GM21717 (cell line): ENCODE data around the gene SLC46A2.
A peak's percentile ranks its signal among the peaks of the same experiment; 100 is the strongest.

Experiments
- ATAC-seq: cut with Tn5 transposase; IDR thresholded peaks from one replicate; pipeline ENCODE4 v1.9.1; 2021; ENCODE audit warnings: mild to moderate bottlenecking, moderate library complexity; ENCODE audit not compliant: unreplicated experiment

Gene SLC46A2, protein sequence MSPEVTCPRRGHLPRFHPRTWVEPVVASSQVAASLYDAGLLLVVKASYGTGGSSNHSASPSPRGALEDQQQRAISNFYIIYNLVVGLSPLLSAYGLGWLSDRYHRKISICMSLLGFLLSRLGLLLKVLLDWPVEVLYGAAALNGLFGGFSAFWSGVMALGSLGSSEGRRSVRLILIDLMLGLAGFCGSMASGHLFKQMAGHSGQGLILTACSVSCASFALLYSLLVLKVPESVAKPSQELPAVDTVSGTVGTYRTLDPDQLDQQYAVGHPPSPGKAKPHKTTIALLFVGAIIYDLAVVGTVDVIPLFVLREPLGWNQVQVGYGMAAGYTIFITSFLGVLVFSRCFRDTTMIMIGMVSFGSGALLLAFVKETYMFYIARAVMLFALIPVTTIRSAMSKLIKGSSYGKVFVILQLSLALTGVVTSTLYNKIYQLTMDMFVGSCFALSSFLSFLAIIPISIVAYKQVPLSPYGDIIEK

DNA sequence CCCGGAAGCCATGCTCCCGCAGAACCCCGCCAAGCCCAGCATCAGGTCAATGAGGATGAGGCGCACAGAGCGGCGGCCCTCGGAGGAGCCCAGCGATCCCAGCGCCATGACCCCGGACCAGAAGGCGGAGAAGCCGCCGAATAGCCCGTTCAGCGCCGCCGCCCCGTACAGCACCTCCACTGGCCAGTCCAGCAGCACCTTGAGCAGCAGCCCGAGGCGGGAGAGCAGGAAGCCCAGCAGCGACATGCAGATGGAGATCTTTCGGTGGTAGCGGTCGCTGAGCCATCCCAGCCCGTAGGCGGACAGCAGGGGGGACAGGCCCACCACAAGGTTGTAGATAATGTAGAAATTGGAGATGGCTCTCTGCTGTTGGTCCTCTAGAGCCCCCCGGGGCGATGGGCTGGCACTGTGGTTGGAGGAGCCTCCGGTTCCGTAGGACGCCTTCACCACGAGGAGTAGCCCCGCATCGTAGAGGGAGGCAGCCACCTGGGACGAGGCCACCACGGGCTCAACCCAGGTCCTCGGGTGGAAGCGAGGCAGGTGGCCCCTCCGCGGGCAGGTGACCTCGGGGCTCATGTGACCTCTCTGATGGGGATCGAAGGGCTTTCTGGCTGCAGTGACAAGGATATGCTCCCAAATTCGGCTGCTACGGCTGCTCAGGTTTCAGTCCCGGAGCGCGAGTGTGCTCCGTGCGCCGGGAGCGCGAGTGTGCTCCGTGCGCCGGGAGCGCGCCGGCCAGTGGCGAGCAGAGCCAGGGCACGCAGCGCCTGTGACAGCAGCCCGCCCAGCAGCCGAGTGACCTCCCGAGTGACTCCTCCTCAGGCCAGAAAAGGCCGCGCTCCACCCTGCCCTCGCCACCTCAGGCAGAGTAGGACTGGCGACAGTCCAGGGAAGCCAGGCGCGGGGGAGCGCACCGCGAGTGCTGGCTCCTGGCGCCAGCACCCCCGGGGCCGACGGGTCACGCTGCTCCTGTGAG is at the start of gene SLC46A2:
Gene SLC46A2 (minus strand): TSS at position 771 of the 976 bp plus-strand sequence. CDS start 195 bp downstream, at position 576.
- no peak for ATAC-seq

DNA sequence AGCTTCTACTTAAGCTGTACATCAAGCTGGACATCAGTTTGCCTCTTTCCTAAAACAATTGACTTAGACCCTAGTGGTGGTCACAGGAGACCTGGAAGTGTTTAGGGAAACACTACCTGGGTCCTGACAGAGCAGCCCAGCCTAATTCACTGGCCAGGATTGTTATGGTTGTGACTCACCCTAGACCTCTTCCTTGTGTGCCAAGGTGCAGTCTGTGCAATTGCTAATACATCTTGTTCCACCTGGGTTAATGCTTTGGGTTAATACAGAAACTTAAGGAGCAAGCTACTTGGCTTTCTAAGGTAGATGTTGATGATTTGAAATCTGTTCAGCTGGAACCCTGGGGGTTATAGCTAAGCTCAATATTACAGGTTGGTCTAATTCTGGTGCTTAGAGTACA is 48.7 kb upstream of the SLC46A2 start:
- no peak for ATAC-seq

DNA sequence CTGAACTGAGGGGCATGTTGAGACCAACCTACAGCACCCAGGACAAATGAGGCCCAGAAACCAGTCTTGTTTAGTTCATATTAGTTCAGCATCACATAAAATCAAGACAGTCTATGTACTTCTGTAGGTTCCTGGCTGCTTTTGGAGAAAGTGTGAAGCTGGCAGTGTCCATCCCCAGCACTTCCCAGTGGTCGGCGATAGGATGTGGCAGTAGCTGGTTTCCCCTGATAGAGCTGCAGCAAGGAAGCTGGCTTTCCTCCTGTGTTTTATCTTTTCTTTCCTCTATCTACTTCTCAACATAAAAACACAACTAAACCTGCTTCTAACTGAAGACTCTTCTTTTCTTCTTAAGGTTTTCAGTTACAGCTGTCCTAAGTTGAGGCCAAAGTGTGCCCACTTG is 43.0 kb upstream of the SLC46A2 start:
- ATAC-seq, result no peak

DNA sequence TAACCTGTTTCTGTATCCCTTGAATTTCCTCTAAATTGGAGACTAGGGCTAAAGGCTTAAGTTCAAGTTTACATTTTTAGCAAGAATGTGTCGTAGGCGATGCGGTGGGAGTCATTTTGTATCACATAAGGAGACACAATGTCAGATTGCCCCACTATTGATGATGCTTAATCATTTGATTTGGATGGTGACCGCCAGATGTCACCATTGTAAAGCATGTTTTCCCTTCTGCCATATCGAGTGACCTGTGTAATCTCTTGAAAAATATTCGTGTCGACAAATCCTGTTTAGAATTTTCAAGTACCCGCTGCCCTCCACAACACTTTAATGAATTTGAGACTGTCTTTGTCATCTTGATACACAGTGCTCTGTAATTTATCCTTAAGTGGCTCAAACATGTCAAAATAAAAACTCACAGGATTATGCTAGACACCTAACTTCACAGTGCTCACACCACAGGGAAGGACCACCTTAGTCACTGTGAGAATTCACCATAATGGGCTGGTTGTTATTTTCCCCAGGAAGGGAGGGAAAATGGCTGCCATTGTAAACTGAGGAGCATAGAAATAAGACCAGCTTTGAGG is 34.5 kb upstream of the SLC46A2 start:
- no peak for ATAC-seq

DNA sequence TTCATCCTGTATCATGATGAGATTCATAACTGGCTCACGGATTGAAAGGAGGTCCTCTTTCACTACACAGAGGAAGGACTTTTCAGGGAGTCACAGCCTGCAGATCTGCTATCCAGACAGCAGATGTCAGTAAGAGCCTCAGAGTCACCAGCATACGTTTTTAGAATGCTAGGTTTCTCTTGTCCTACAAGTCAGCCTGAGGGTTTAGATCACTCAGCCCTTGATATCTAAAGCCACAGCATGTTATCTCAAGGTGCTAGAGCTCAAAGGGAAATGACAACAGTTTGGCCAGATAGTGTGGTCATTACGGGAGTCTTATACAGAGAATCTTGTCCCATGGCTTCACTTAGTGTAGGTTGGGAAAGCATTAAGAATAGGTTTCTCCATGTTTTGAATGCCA is 30.9 kb upstream of the SLC46A2 start:
- no peak for ATAC-seq

DNA sequence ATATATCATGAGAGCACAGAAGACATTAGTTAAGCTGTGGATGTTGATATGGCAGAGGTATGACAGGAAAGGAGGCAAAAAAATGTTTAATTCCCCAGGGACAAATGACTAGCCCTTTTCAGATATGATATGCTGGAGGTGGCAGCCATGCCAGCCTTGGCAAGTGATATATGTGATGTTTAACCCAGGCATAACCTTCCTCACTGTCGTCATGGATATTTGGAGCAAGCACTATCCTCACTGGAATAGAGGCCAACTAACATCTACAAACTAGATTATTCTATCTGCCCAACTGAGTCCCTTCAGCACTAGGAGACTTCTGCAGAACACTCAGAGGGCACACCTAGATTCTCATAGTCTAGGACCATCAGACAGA is 27.3 kb upstream of the SLC46A2 start:
- no peak for ATAC-seq

DNA sequence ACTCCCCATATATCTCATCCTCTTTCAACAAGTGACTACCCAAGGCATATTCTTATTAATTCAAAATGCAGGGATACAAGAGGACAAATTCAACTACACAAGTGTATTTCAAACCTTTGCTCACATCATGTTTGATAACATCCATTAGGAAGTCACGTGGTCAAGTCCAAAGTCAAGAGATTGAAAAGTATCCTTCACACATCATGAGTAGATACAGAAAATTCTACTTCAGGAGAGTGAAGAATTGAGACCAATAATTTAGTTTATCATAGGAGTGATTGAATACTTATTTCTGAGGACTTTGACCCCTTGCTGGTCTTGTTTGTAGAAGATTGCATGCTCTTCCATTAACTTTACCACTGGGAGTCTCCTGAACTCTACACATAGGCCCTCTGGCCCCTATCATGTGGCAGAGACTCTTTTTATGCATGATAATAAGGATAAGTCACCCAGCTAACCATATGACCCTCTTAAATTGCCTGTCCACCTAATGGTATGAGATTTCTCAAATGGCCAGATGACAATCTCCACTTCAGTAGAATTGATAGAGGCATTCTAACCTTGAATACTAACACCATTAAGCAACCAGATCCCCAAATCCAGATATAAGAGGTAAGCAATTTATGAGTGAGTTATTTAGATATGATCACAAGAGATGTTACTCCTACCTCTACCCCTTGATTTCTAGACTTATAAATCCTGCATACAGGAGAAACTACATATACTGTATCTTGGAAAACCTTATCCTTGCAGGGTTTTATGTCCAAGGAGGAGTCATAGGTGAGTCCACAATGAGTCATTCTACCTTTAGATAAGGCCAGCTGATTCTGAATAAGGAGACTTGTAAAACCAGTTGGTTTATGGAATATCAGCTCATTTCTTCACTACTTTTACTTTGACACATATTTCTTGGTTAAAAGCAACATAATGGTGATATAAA is 26.6 kb upstream of the SLC46A2 start:
- ATAC-seq, result no peak

DNA sequence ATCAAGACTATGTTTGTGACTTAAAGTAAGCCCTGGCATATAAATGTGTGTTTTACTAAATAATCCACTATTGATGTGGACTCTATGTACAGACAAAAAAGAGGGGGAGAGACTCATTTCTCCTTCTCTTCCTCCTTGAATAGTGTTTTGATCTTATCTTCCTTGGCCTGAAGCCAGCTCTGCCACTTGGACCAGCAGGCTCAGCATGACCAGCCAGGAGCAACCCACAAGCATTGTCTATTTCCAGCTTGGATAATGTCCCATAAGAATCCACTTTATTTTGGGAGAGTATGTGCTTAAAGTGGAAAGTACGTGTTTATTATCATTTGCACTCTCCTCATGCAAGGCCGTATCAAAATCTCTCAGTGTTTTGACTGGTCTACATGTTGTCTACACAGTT is 23.8 kb upstream of the SLC46A2 start:
- no peak for ATAC-seq

DNA sequence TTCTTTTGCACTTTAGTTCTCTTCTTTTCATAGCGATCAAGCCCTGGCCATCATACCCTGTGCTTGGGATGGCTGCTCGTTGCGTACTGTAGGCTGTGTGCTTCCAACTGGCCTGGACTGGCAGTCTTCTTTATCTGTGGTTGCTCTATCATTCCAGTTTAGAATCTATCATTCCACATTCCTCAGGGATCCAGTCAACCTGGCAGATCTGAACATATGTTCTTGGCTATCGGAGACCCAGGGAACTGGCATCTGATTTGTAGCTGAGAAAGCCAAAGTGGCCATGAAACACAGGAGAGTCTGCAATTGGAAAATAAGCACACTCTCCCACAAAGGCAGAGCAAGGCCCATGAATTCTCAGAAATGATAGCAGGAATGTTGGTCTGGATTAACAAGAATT is 22.6 kb upstream of the SLC46A2 start:
- ATAC-seq, result no peak

DNA sequence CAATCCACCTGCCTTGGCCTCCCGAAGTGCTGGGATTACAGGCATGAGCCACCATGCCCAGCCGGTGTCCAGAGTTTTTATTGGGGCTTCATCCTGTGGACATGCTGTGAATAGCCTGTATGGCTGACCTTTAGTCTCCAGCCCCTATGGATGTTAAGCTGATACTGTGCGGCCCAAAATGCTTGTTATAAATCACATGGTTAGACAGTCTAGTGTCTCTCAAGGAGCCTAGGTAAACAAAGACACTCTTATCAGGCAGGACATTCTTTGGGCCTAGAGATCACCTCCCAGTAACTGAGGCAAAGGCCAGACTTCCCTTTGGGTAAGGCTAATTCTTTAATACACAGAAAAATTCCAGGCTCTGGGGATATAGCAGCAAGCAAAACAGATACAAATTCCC is 22.0 kb upstream of the SLC46A2 start:
- no peak for ATAC-seq

DNA sequence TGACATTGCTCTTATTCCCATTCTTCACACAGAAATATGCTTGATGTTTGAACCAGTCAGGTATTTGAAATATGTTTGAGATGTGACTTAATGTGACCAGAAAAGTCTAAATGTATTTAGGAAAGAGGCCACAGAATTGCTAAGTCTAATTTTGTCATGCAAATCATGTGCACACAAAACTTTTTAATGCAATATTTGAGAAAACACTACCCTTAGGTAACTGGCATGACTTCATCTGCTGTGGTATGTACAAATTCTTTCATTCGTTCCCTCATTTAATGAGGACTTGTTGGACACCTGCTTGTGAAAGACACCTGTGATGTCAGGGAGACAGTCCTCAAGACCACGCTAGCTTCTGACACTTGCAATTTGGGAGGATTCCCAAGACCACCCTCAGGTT is 21.1 kb upstream of the SLC46A2 start:
- ATAC-seq, result no peak

DNA sequence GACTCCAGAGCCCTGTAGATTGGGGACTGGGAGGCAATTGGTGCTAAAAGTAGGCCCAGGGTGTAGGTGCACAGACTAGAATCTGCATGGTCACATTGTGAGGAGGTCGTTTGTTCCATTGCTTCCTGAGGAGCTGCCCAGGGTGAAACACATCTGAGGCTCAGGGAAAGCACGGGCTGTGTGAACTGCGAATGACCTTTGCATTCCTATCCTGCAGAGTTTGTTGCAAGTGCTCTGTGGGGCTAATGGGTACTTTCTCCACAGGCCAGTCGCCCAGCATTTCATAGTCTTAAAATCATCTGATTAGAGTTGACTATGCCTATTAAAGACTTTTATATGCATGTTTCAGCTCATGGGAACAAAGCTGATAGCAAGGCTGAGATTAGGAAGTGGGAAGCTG is 14.4 kb upstream of the SLC46A2 start:
- ATAC-seq, result no peak

DNA sequence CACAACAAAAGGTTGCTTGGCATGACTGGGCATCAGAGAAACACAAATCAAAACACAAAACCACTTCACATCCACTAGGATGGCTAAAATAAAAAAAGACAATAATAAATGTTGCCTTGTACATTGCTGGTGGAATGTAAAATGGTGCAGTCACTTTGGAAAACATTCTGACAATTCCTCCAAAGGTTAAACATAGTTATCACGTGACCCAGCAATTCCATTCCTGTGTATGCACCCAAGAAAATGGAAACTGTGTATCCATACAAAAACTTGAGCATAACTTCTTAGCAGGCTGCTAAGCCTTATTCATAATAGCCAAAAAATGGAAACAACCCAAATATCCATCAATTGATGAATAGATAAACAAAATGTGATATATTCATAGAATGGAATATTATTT is 10.2 kb upstream of the SLC46A2 start:
- no peak for ATAC-seq

DNA sequence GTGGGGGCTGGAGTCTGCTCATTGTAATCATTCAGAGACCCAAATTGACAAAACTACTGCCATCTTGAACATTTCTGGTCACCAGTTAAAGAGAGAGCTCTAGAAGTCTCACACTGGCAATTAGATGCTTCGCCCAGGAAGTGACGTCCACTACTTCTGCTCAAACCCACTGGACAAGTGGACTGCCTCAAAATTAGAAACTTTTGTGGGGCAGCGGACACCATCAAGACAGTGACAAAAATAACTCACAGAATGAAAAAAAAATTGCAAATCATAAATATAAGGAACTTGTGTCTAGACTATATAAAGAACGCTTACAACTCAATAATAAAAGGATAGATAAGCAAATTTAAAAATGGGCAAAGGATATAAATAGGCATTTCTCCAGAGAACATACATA is 9.8 kb upstream of the SLC46A2 start:
- no peak for ATAC-seq

DNA sequence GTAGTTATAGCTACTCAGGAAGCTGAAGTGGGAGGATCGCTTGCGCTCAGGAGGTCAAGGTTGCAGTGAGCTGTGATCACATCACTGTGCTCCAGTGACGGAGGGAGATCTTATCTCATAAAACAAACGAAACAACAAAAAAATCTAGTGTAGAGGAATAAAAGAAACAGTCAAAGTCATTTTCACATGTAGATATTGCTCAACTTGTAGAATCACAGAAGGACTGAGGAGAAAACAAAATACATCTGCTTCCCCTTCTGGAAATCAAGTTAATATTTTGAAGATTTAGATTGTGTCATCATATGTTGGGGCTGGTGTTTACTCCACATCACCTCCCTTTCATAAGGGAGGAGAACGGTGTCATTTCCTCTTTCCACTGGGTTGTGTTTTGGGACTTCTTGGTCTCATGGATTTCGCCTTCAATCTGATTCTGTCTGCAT is 8.2 kb upstream of the SLC46A2 start:
- ATAC-seq, result no peak

DNA sequence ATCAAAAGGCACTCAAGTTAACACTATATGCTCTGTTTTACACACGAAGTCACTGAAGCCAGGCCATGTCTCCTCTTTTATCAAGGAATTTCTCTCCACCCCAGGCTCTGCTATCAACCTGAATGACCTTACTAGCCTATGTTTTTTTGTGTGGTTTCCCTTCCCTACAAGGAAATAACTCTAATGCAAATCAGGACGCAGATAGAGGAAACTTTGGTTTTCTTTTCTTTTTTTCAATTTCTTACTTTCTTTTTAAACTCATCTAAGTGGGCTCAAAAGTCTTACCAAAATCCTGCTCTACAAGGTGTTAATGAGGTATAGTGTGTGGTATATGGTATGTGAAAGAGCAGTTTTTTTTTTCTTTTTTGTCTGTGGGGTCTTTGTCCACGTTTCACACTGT is 5.5 kb upstream of the SLC46A2 start:
- peak; percentile 61 for ATAC-seq

DNA sequence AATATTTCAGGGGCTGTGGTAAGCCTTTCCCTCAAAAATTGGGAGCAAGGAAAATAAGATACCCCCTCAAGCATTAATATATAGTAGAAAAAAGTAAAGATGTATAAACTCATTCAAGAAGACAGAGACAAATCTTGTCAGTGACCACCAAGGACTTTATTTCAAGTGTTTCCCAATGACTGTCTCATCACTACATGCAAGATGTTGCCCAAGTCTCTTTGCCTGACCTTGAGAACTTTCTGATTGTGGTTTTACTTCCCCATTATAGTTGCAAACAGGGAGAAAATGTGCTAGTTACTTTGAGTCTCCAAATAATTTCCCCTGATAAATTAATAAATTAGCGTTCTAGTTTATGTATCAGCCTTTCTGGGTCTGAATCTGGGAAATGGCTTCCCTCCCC is 4.0 kb upstream of the SLC46A2 start:
- no peak for ATAC-seq

DNA sequence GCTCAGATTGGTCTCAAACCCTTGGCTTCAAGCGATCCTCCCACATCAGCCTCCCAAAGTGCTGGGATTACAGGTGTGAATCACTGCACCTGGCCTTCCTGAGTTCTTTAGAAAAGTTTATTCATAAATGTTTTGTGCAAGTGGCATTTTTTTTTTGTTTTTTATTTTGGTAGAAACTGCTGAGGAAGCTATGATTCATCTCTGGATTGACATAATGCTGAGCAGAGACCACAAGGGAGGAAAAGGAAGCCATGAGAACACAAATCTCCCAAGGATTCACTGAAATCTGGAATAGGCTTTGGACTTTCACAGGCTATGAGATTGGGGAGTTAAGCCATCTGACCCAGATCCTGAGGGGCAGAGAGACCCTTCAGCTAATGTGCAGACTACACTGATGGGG is 3.4 kb upstream of the SLC46A2 start:
- no peak for ATAC-seq

DNA sequence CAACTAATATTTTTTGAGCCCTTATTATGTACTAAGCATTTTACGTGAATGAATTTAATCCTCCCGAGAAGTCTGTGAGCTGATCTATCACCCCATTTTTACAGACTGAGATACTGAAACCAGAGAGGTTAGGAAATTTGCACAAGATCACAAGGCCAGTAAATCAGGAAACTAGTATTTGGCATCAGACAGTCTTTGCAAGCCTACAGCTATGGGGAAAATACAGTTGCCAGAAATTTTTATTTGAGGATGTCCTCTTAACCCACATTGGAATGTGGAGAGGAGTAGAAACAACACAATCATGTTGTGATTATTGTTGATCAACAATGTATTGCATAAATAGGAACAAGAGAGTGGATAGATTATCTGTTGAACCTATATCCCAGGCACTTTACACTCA is 2.3 kb upstream of the SLC46A2 start:
- no peak for ATAC-seq

DNA sequence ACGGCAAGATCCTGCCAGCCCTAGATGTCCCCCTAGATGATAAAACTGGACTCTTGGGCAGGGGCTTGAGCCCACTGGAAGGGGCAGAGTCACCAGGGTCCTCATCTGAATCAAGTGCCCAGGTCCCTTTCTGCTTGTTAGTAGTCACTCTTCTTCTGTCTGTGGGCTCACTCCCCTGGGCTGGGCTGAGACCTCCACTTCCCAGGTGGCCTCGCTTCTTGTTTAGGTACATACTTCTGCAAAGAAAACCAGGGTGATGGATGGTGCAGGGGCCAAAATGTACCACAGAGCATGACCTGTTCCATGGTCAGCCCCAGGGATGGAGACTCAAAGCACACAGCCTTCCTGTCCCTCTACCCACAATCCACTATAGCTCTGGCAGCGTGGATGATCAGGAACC is 845 bp upstream of the SLC46A2 start:
- no peak for ATAC-seq
